ENCODE results near the gene ADCY3. TPM values are rescaled to one million over a fixed set of nuclear protein-coding genes. Genes with fewer than 3 reads are reported as not detected.

The ADCY3 gene
- total and polyA plus RNA-seq, 9 of the 15 experiments (the other 6 are each of a cell fraction or from before 2014, with no cell fraction given), result 1.5 to 54.8 (median 26.3) TPM

- TF ChIP-seq CHD7 (IDR thresholded peaks at IDR 0.05; ENCODE audit: low read depth, low read length) (no peak), HIVEP1 (CRISPR knock-in tag; IDR thresholded peaks at IDR 0.05) (no peak), ZEB2 (IDR thresholded peaks at IDR 0.05) (no peak), SREBF1 (IDR thresholded peaks at IDR 0.05; ENCODE audit: borderline replicate concordance, low read depth, low read length) (no peak)
Observed at GRCh38 chr2:24845691-24846090, 74.3 kb downstream of the ADCY3 start (continued).
